Calu3 (cell line): ENCODE measurements around the gene UGT1A9. TPM values are rescaled to one million over a fixed set of nuclear protein-coding genes. Genes with fewer than 3 reads are reported as not detected.
"Not testable (repeated sequence)": the region's sequence is repeated elsewhere in the genome, so short reads cannot be mapped to it uniquely, and the experiment has no call there.

Source experiments
- BruUV-seq: library from RNA; stranded (reverse); fragments of 400-500 nt; replicated peaks from 2 replicates; lab custom pipeline; 2021; lab: Mats Ljungman, UMichigan
- CTCF ChIA-PET: fragments of 300-600 bp; sonication (Branson Sonifier 250); formaldehyde crosslinking; loops from one replicate; lab custom pipeline; 2022; ENCODE audit warnings: antibody characterized with exemption; lab: Charles Lee
- DNase-seq: peaks from one replicate; pipeline ENCODE4 v3.0.0; 2022
- H3K27ac Mint-ChIP-seq: one replicate; pipeline ENCODE4 v1.8.0; 2022; ENCODE audit warnings: mixed read lengths; ENCODE audit not compliant: unreplicated experiment
- H3K27me3 Mint-ChIP-seq: one replicate; pipeline ENCODE4 v1.8.0; 2022; ENCODE audit warnings: mixed read lengths; ENCODE audit not compliant: unreplicated experiment
- H3K36me3 Mint-ChIP-seq: one replicate; pipeline ENCODE4 v1.8.0; 2022; ENCODE audit warnings: mild to moderate bottlenecking, moderate library complexity, mixed read lengths; ENCODE audit not compliant: insufficient read depth, unreplicated experiment
- H3K4me1 Mint-ChIP-seq: one replicate; pipeline ENCODE4 v1.8.0; 2022; ENCODE audit warnings: mild to moderate bottlenecking, low read depth, mixed read lengths; ENCODE audit not compliant: unreplicated experiment
- H3K4me3 Mint-ChIP-seq: one replicate; pipeline ENCODE4 v1.8.0; 2022; ENCODE audit warnings: mild to moderate bottlenecking, low read depth, moderate library complexity, mixed read lengths; ENCODE audit not compliant: unreplicated experiment
- H3K9me3 Mint-ChIP-seq: one replicate; pipeline ENCODE4 v1.8.0; 2022; ENCODE audit warnings: low read depth, mixed read lengths; ENCODE audit not compliant: unreplicated experiment
- CTCF ChIP-seq: fragments of 200-600 bp; IDR thresholded peaks from one replicate; pipeline ENCODE4 v1.8.0; 2022; ENCODE audit warnings: antibody characterized with exemption; ENCODE audit not compliant: unreplicated experiment
- intact Hi-C: fragments of 100-400 bp; cut with micrococcal nuclease; formaldehyde crosslinking; loops from one replicate; pipeline ENCODE4 v1.10.0; 2022; ENCODE audit not compliant: unreplicated experiment
- total RNA-seq: library from RNA; stranded (reverse); gene quantifications from 2 replicates; pipeline ENCODE4 v1.2.3, GENCODE V29; 2022

The UGT1A9 gene
- total RNA-seq, 1 experiment from 2014 or later, result 4.3 TPM

- peaks cover 4% of the 10 kb centered on the region for H3K9me3 Mint-ChIP-seq
- no TSS peak for BruUV-seq
- peaks cover 34% of the 10 kb centered on the region for H3K36me3 Mint-ChIP-seq
- intact Hi-C loops, result loop anchor here (2.0 to 10.0 kb wide), 3 partner anchors 65 to 192 kb away; partner anchors contain the start of gene UGT1A1
- peak overlapping the region; percentile 82 for H3K4me3 Mint-ChIP-seq
- peaks cover 57% of the 10 kb centered on the region for H3K4me1 Mint-ChIP-seq
- no peak for TF ChIP-seq CTCF
- DNase-seq, result no peak
- H3K27me3 Mint-ChIP-seq, result no peaks in the 10 kb centered on the region
- CTCF ChIA-PET, result no interaction called here
- peak overlapping the region; percentile 50 for H3K27ac Mint-ChIP-seq
Observed at GRCh38 chr2:233639860-233640259, 31.8 kb upstream of the UGT1A9 start.

- CTCF ChIA-PET, result interaction anchor here (0.7 kb wide), 1 partner anchor 69 kb away, joined by 3 read pairs; the partner anchor contains the start of gene UGT1A5
- intact Hi-C loops, result loop anchor here (5.0 kb wide), 1 partner anchor 189 kb away; no protein-coding TSS in a partner anchor
- Mint-ChIP-seq H3K27me3 (no peaks in the 10 kb centered on the region), H3K36me3 (peaks cover 19% of the 10 kb centered on the region), H3K4me3 (no peak overlapping the region), H3K9me3 (peaks cover 10% of the 10 kb centered on the region), H3K4me1 (peaks cover 42% of the 10 kb centered on the region), H3K27ac (peak overlapping the region; percentile 18)
- peak; percentile 63 for DNase-seq
- peak; percentile 53 for TF ChIP-seq CTCF
- BruUV-seq, result no TSS peak
Observed at GRCh38 chr2:233643128-233643527, 28.6 kb upstream of the UGT1A9 start.

GRCh38 chr2:233646033-233646432, 25.7 kb upstream of the UGT1A9 start:
- Mint-ChIP-seq H3K9me3 (peaks cover 10% of the 10 kb centered on the region), H3K4me1 (peaks cover 38% of the 10 kb centered on the region)
- BruUV-seq, H3K27me3 Mint-ChIP-seq, DNase-seq, CTCF ChIA-PET, H3K27ac Mint-ChIP-seq, intact Hi-C loops, H3K4me3 Mint-ChIP-seq, H3K36me3 Mint-ChIP-seq: not testable (repeated sequence)

- Mint-ChIP-seq H3K27me3 (no peaks in the 10 kb centered on the region), H3K9me3 (peaks cover 6% of the 10 kb centered on the region), H3K27ac (peak overlapping the region; percentile 50), H3K36me3 (no peaks in the 10 kb centered on the region), H3K4me3 (peak overlapping the region; percentile 28), H3K4me1 (peaks cover 41% of the 10 kb centered on the region)
- no TSS peak for BruUV-seq
- TF ChIP-seq CTCF, result no peak
- CTCF ChIA-PET, result no interaction called here
- intact Hi-C loops, result no loop called here
- DNase-seq, result peak; percentile 65
Observed at GRCh38 chr2:233650981-233651380, 20.7 kb upstream of the UGT1A9 start.

- TF ChIP-seq CTCF, result no peak
- Mint-ChIP-seq H3K4me3 (no peak overlapping the region), H3K27me3 (no peaks in the 10 kb centered on the region), H3K36me3 (no peaks in the 10 kb centered on the region), H3K9me3 (peaks cover 5% of the 10 kb centered on the region), H3K4me1 (peaks cover 41% of the 10 kb centered on the region), H3K27ac (peak overlapping the region; percentile 50)
- CTCF ChIA-PET, result no interaction called here
- intact Hi-C loops, result no loop called here
- DNase-seq, result no peak
- no TSS peak for BruUV-seq
Observed at GRCh38 chr2:233651430-233651829, 20.3 kb upstream of the UGT1A9 start.
